Stimulated activated CD8-positive, alpha-beta memory T cell treated with anti-CD3 and anti-CD28 coated beads, Interleukin-7, amount 100 ng/mL, for 4 hours (primary cell): ENCODE data around the gene RNF212B.
A peak's percentile ranks its signal among the peaks of the same experiment; 100 is the strongest.
"Not testable (repeated sequence)": the region's sequence is repeated elsewhere in the genome, so short reads cannot be mapped to it uniquely, and the experiment has no call there.

ENCODE experiments used
- DNase-seq, 2 donors: peaks; one replicate each; pipeline ENCODE4 v3.0.0-alpha.2; 2020; ENCODE audit warnings: low read depth in 2 of 2

Gene RNF212B, protein sequence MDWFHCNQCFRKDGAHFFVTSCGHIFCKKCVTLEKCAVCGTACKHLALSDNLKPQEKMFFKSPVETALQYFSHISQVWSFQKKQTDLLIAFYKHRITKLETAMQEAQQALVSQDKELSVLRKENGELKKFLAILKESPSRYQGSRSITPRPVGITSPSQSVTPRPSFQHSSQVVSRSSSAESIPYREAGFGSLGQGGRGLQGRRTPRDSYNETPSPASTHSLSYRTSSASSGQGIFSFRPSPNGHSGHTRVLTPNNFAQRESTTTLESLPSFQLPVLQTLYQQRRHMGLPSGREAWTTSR

GRCh38 chr14:23237772-23238594 lies at the start of gene RNF212B:
TSS of gene RNF212B (plus strand) at chr14:23237936. CDS start at chr14:23240346, 2,410 bp downstream.
- DNase-seq, result peak; percentile 66 to 73

GRCh38 chr14:23193432-23193831 lies 44.3 kb upstream of the RNF212B start:
- no peak for DNase-seq

GRCh38 chr14:23195552-23196101 lies 42.1 kb upstream of the RNF212B start:
- DNase-seq, result no peak

DNA sequence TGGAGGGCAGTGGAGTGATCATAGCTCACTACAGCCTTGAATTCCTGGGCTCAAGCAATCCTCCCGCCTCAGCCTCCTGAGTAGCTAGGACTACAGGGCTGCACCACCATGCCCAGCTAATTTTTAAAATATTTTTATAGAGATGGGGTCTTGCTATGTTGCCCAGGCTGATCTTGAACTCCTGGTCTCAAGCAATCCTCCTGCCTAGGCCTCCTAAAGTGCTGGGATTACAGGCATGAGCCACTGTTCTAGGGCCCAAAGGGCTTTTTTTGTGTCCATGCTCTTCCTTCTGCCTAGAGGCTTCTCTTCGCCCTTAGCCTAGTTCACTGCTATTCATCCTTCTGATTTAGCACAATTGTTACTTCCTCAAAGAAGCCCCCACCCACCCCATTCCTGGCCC lies 41.2 kb upstream of the RNF212B start:
- not testable (repeated sequence) for DNase-seq

DNA sequence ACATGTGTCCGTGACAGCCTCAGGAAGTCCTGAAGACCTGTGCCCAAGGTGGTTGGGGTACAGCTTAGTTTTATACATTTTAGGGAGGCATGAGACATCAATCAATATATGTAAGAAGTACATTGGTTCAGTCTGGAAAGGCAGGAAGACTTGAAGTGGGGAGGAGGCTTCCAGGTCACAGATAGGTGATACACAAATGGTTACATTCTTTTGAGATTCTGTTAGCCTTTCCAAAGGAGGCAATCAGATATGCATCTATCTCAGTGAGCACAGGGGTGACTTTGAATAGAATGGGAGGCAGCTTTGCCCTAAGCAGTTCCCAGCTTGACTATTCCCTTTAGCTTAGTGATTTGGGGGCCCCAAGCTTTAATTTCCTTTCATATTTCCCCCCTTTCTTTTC lies 38.6 kb upstream of the RNF212B start:
- not testable (repeated sequence) for DNase-seq

DNA sequence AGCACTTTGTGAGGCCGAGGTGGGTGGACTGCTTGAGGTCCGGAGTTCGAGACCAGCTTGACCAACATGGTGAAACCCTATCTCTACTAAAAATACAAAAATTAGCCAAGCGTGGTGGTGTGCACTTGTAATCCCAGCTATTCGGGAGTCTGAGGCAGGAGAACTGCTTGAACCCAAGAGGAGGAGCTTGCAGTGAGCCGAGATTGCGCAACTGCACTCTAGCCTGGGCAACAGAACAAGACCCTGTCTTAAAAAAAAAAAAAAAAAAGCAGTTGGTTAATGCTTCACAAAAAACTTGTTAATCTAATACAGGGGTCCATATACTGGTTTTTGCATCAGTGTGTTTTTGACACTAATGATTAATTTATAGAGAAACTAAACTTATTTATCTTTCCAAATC lies 35.7 kb upstream of the RNF212B start:
- no peak for DNase-seq

DNA sequence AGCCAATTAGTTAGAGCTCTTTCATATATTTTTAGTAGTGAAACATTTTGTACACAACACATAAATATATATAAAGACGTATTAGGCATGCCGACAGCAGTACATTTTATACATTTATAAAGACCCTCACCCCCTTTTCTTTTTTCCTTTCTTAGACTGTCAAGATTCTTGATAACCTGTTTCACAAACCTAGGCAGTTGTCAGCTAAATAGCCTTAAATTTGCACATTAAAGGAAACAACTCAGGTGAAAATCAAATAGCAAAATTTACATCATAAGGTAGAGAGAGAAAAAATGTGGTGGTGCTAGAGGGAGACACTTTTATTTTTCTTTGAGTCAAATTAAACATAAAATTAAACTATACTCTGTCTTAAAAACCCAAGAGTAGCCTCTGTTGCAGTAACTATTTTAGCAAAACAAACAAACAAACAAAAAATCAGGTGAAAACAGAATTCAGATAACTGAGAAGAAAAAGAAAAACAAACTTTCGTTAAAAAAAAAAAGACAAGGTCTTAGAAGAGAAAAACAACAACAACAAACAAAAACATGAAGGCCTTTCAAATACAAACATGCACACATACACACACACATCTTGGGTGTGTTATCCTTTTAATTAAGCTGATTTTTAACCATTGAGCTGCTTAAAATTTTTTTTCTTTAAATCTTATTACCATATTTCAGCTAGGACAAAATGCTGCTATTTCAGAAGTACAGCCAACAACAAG lies 31.2 kb upstream of the RNF212B start:
- no peak for DNase-seq

GRCh38 chr14:23207146-23207540 lies 30.6 kb upstream of the RNF212B start:
- no peak for DNase-seq

DNA sequence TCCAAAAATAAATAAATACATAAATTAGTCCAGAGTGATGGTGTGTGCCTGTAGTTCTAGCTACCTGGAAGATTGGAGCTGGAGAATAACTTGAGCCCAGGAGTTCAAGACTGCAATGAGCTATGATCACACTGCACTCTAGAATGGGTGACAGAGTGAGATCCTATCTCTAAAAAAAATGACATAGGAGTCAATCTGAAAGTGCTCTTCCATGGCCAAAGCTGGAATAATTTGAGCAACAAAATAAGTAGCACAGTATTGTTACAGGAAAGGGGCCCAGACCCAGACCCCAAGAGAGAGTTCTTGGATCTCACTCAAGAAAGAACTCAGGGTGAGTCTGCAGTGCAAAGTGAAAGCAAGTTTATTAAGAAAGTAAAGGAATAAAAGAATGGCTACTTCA lies 29.4 kb upstream of the RNF212B start:
- no peak for DNase-seq

DNA sequence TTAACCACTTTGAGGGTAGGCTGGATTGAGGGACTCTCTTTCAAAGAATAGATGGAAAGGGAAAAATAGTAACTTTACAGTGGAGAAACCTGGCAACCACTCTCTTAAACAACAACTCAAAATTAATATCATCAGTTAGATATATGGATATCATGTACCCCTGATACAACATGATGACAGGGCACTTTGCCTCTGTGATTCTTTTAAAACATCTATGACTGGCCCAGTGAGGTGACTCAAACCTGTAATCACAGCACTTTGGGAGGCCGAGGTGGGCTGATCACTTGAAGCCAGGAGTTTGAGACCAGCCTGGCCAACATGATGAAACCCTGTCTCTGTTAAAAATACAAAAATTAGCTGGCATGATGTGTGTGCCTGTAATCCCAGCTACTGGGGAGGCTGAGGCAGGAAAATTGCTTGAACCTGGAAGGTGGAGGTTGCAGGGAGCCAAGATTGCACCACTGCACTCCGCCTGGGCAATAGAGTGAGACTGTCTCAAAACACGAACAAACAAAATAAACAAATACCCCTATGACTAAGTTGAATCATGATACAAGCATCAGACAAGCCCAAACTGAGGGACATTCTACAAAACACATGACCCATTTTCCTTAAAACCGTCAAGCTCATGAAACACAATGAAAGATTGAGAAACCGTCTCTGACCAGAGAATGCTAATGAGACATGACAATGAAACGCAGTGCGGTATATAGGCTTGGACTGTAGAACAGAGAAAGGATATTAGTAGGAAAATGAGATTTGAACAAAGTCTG lies 27.9 kb upstream of the RNF212B start:
- DNase-seq, result no peak

- no peak for DNase-seq
These were observed 22.3 kb upstream of the RNF212B start for GRCh38 chr14:23215421-23215820.

DNA sequence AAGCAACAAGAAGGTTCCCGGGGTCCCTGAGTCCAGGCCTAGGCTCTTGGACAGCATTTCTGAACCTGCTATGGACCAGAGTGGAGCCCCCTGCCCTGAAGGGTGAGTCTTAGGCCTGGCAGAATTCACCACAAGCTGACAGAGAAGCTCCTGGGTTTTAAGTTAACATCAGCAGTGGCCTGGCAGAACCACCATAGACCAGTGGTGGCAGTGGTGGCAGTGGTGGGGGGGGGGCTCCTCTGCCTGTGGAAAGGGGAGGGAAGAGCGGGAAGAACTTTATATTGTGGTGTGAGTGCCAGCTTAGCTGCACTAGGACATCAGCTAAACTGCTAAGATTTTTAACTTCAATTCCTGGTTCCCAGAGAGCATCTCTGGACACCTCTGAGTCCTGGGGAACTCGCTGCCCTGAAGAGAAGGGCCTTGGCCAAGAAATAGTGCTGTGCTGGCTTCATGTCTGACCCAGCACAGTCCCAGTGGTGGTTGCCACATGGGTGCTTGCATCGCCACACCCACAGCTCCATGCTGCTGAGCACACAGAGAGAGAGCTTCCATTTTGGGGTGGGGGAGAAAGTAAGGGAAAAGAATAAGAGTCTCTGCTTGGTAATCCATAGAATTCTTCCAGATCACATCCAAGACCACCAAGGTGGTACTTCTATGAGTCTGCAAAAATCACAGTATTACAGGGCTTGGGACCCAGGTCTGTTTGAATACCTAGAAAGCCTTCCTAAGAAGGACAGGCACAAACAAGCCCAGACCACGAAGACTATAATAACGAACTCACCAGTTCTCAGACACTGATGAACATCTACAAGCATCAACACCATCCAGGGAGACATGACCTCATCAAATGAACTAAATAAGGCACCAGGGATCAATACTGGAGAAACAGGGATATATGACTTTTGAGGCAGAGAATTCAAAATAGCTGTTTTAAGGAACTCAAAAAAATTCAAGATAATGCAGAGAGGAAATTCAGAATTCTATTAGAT lies 20.4 kb upstream of the RNF212B start:
- no peak for DNase-seq

DNA sequence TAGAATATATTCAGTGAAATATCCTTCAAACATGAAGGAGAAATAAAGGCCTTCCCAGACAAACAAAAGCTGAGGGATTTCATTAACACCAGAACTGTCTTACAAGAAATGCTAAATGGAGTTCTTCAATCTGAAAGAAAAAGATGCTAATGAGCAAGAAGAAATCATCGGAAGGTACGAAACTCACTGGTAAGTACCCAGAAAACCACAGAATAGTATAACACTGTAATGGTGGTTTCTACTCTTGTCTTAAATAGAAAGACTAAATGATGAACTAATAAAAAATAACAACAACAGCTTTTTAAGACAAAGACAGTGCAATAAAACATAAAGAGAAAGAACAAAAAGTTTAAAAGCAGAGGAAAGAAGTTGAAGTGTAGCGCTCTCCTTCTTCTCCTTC lies 18.7 kb upstream of the RNF212B start:
- DNase-seq, result no peak

GRCh38 chr14:23224958-23225357 lies 12.8 kb upstream of the RNF212B start:
- not testable (repeated sequence) for DNase-seq

DNA sequence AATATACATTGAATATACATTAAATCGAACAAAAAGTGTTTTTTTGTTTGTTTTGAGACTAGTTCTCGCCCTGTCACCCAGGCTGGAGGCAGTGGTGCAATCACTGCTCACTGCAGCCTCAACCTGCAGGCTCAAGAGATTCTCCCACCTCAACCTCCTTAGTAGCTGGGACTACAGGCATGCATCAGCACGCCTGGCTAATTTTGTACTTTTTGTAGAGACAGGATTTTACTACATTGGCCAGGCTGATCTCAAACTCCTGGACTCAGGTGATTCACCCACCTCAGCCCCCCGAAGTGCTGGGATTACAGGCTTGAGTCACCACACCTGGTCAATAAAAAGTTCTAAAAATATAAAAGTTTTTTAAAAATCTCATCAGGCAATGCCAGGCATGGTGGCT lies 10.2 kb upstream of the RNF212B start:
- DNase-seq, result no peak

- no peak for DNase-seq
These were observed 8.9 kb upstream of the RNF212B start for GRCh38 chr14:23228812-23229211.

DNA sequence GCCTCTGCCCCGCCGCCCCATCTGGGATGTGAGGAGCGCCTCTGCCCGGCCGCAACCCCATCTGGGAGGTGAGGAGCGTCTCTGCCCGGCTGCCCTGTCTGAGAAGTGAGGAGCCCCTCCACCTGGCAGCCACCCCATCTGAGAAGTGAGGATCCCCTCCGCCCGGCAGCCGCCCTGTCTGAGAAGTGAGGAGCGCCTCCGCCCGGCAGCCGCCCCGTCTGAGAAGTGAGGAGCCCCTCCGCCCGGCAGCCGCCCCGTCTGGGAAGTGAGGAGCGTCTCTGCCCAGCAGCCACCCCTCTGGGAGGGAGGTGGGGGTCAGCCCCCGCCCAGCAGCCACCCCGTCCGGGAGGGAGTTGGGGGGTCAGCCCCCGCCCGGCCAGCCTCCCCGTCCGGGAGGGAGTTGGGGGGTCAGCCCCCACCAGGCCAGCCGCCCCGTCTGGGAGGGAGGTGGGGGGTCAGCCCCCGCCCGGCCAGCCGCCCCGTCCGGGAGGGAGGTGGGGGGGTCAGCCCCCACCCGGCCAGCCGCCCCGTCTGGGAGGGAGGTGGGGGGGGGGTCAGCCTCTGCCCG lies 5.4 kb upstream of the RNF212B start:
- not testable (repeated sequence) for DNase-seq

DNA sequence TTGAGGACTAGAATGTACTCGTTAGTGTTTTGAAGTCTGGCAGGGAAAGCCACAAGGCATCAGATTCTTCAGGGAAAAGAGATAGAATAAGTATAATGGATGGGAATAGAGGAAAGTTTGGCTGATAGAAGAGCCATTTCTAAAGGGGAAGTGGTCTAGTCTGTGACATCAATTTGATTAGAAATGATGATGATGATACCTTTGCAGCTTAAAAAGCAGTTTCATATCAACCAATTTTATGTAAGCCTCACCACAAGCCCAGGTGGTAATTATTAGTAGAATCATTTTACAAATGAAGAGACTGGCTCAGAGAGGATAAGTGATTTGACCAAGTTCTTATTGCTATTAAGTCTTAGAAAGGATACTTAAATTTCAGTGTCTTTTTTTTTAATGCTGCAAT lies 2.9 kb downstream of the RNF212B start:
- DNase-seq, result no peak

DNA sequence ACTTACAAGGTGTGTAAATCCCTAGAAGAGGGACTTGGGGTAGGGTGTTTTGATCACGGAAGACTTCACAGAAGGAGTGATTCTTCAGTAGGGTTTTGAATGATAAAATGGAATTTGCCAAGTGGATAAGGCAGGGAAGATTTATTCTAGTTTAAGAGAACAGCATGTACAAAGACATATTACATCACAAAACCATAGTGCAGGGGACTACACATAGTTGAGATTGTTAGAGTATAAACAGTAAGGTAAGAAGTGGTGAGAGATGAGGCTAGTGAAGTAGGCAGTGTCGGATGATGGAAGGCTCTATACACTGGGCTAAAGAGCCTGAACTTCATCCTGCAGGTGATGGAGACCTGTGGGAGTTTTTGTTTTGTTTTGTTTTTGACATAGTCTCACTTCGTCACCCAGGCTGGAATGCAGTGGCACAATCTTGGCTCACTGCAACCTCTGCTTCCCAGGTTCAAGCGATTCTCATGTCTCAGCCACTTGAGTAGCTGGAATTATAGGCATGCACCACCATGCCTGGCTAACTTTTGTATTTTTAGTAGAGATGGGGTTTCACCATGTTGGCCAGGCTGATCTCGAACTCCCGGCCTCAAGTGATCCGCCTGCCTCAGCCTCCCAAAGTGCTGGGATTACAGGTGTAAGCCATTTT lies 3.5 kb downstream of the RNF212B start:
- not testable (repeated sequence) for DNase-seq
